HG03135 (cell line): ENCODE results near the gene GDPD3.
"Not testable (repeated sequence)": the region's sequence is repeated elsewhere in the genome, so short reads cannot be mapped to it uniquely, and the experiment has no call there.

Experiments
- ATAC-seq: cut with Tn5 transposase; IDR thresholded peaks from one replicate; pipeline ENCODE4 v1.9.1; 2021; ENCODE audit warnings: mild to moderate bottlenecking, moderate library complexity; ENCODE audit not compliant: unreplicated experiment

The GDPD3 gene

GRCh38 chr16:30113031-30113710 lies at the start of gene GDPD3:
Gene GDPD3, minus strand, starts transcription at chr16:30113537. Its CDS starts 59 bp downstream, at chr16:30113478.
- no peak for ATAC-seq

GRCh38 chr16:30157214-30157613 lies 43.9 kb upstream of the GDPD3 start:
- ATAC-seq: no peak

- ATAC-seq: no peak
Observed at GRCh38 chr16:30155188-30155587, 41.9 kb upstream of the GDPD3 start.

GRCh38 chr16:30152517-30152916 lies 39.2 kb upstream of the GDPD3 start:
- no peak for ATAC-seq

- no peak for ATAC-seq
Observed at GRCh38 chr16:30151091-30151490, 37.8 kb upstream of the GDPD3 start.

GRCh38 chr16:30149250-30149930 lies 36.1 kb upstream of the GDPD3 start:
- ATAC-seq: no peak

GRCh38 chr16:30147843-30148510 lies 34.6 kb upstream of the GDPD3 start:
- no peak for ATAC-seq

- ATAC-seq: no peak
Observed at GRCh38 chr16:30145657-30146056, 32.3 kb upstream of the GDPD3 start.

GRCh38 chr16:30144917-30145316 lies 31.6 kb upstream of the GDPD3 start:
- ATAC-seq: no peak

- no peak for ATAC-seq
Observed at GRCh38 chr16:30144017-30144416, 30.7 kb upstream of the GDPD3 start.

GRCh38 chr16:30143347-30143702 lies 30.0 kb upstream of the GDPD3 start:
- no peak for ATAC-seq

GRCh38 chr16:30142672-30143346 lies 29.5 kb upstream of the GDPD3 start:
- no peak for ATAC-seq

- no peak for ATAC-seq
Observed at GRCh38 chr16:30141750-30142149, 28.4 kb upstream of the GDPD3 start.

- ATAC-seq: no peak
Observed at GRCh38 chr16:30139583-30140481, 26.5 kb upstream of the GDPD3 start.

- ATAC-seq: no peak
Observed at GRCh38 chr16:30137897-30138296, 24.6 kb upstream of the GDPD3 start.

GRCh38 chr16:30136971-30137605 lies 23.8 kb upstream of the GDPD3 start:
- ATAC-seq: no peak

GRCh38 chr16:30132591-30132990 lies 19.3 kb upstream of the GDPD3 start:
- ATAC-seq: no peak

- no peak for ATAC-seq
Observed at GRCh38 chr16:30131869-30132475, 18.6 kb upstream of the GDPD3 start.

- ATAC-seq: no peak
Observed at GRCh38 chr16:30127993-30128392, 14.7 kb upstream of the GDPD3 start.

- not testable (repeated sequence) for ATAC-seq
Observed at GRCh38 chr16:30125690-30126089, 12.4 kb upstream of the GDPD3 start.
